Measurements from ENCODE around the gene CISTR. TPM values are rescaled to one million over a fixed set of nuclear protein-coding genes. Genes with fewer than 3 reads are reported as not detected.

CISTR gene
- total and polyA plus RNA-seq, 11 donors = 0.24 to 4.4 (median 2.2) TPM; not detected in 1

- ATAC-seq (no peak), DNase-seq (no peak)
- Histone ChIP-seq H3K4me1 (no peaks in the 10 kb centered on the region), H3K27me3 (peaks cover 0 to 54% (median 12%) of the 10 kb centered on the region in 9 donors), H3K4me3 (no peak overlapping the region), H3K27ac (no peak overlapping the region), H3K36me3 (no peaks in the 10 kb centered on the region), H3K9me3 (no peaks in the 10 kb centered on the region)
- no peak for TF ChIP-seq POLR2A (IDR thresholded peaks at IDR 0.05)
- TF ChIP-seq CTCF (IDR thresholded peaks at IDR 0.05) = no peak
- WGBS, 4 donors = 78 to 86% (median 80%) methylated on average over 4 of the region's 4 CpGs
- intact Hi-C loops (cut with DNase I) = loop anchor here in 3 of 10 donors (2.0 kb wide), 1 partner anchor 39 kb away; no protein-coding TSS in a partner anchor
These were observed 48.0 kb downstream of the CISTR start for GRCh38 chr12:53703756-53704155.

- Histone ChIP-seq H3K4me1 (peaks cover 0 to 5% (median 0%) of the 10 kb centered on the region in 12 donors), H3K27me3 (peaks cover 9 to 71% (median 21%) of the 10 kb centered on the region in 9 donors), H3K27ac (no peak overlapping the region), H3K9me3 (no peaks in the 10 kb centered on the region), H3K4me3 (no peak overlapping the region), H3K36me3 (no peaks in the 10 kb centered on the region)
- ATAC-seq (peak; percentile 86 to 96 (median 92)), DNase-seq (peak; percentile 75 to 87 (median 80))
- 1 to 3% (median 2%) methylated on average over 8 of the region's 8 CpGs for WGBS, 4 donors
- TF ChIP-seq CTCF (IDR thresholded peaks at IDR 0.05) = peak; percentile 81 to 96 (median 92)
- no peak for TF ChIP-seq POLR2A (IDR thresholded peaks at IDR 0.05)
- intact Hi-C loops (cut with DNase I) = loop anchor here (1.0 to 2.0 kb wide), 4 partner anchors 41 to 45 kb away; no protein-coding TSS in a partner anchor
These were observed 50.1 kb downstream of the CISTR start for GRCh38 chr12:53701518-53702264.

- Histone ChIP-seq H3K9me3 (no peaks in the 10 kb centered on the region), H3K36me3 (no peaks in the 10 kb centered on the region), H3K4me3 (no peak overlapping the region), H3K27ac (no peak overlapping the region), H3K4me1 (peaks cover 0 to 16% (median 5%) of the 10 kb centered on the region in 12 donors), H3K27me3 (peaks cover 11 to 78% (median 31%) of the 10 kb centered on the region in 9 donors)
- intact Hi-C loops (cut with DNase I) = loop anchor here in 1 of 10 donors (2.0 kb wide), 1 partner anchor 44 kb away; no protein-coding TSS in a partner anchor
- WGBS, 4 donors = 49 to 68% (median 55%) methylated on average over 6 of the region's 6 CpGs
- TF ChIP-seq POLR2A (IDR thresholded peaks at IDR 0.05) (no peak), CTCF (IDR thresholded peaks at IDR 0.05) (no peak)
- ATAC-seq (no peak), DNase-seq (no peak)
These were observed 51.2 kb downstream of the CISTR start for GRCh38 chr12:53700567-53700966.

- intact Hi-C loops (cut with DNase I) = loop anchor here in 1 of 10 donors (2.0 kb wide), 1 partner anchor 45 kb away; no protein-coding TSS in a partner anchor
- no peaks in the 10 kb centered on the region for H3K9me3 ChIP-seq
- ATAC-seq (no peak), DNase-seq (no peak)
- peaks cover 16 to 87% (median 41%) of the 10 kb centered on the region in 9 donors for H3K27me3 ChIP-seq
- H3K36me3 ChIP-seq = no peaks in the 10 kb centered on the region
- H3K4me1 ChIP-seq = peaks cover 0 to 23% (median 14%) of the 10 kb centered on the region in 12 donors
- WGBS, 4 donors = 64 to 76% (median 70%) methylated on average over 5 of the region's 5 CpGs
- no peak overlapping the region for H3K4me3 ChIP-seq
- H3K27ac ChIP-seq = no peak overlapping the region
- TF ChIP-seq POLR2A (IDR thresholded peaks at IDR 0.05) (no peak), CTCF (IDR thresholded peaks at IDR 0.05) (no peak)
These were observed 52.1 kb downstream of the CISTR start for GRCh38 chr12:53699678-53700025.

Measured in heart left ventricle (tissue), 16 donors.